B cell (primary cell): ENCODE results near the gene SEL1L2.

Source experiments
- EZH2 ChIP-seq: IDR thresholded peaks from 2 replicates; pipeline ENCODE4 v1.6.1; 2012; ENCODE audit warnings: borderline replicate concordance, low read depth, mild to moderate bottlenecking, moderate library complexity, low read length; ENCODE audit not compliant: insufficient read depth, poor library complexity, severe bottlenecking
- TF ChIP-seq, protein P1 (sequence below): fragments of 200-600 bp; IDR thresholded peaks from one replicate; pipeline ENCODE4 v1.8.0; 2022; ENCODE audit warnings: antibody characterized with exemption, mild to moderate bottlenecking

DNA sequence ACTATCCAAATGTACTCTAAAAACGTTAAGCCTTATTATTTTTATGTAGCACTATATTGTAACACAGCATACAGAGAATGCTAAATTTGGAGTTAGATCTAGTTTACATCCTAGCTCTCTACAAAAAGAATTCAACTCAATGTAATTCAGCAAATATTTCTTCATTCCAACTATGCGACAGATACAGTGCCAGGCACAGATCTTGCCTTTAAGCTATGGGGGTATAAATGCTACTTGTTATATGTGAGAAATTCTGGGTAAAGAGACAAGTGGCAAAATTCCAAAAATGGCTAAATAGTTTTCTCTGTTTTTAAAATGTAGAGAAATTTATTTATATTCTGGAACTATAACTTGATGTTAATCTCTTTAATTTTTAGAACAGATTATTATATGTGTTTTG, 63.2 kb downstream of the SEL1L2 start:
- TF ChIP-seq, protein P1, sequence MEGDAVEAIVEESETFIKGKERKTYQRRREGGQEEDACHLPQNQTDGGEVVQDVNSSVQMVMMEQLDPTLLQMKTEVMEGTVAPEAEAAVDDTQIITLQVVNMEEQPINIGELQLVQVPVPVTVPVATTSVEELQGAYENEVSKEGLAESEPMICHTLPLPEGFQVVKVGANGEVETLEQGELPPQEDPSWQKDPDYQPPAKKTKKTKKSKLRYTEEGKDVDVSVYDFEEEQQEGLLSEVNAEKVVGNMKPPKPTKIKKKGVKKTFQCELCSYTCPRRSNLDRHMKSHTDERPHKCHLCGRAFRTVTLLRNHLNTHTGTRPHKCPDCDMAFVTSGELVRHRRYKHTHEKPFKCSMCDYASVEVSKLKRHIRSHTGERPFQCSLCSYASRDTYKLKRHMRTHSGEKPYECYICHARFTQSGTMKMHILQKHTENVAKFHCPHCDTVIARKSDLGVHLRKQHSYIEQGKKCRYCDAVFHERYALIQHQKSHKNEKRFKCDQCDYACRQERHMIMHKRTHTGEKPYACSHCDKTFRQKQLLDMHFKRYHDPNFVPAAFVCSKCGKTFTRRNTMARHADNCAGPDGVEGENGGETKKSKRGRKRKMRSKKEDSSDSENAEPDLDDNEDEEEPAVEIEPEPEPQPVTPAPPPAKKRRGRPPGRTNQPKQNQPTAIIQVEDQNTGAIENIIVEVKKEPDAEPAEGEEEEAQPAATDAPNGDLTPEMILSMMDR = no peak
- no peak for TF ChIP-seq EZH2
